OCI-LY1 (cell line): ENCODE results near the gene LST1.
A peak's percentile ranks its signal among the peaks of the same experiment; 100 is the strongest.

Source experiments
- H2AFZ ChIP-seq: fragments of 200-600 bp; sonication (generic), shearing (Covaris generic); 2 replicates; pipeline ENCODE4 v1.6.0; 2014; ENCODE audit warnings: antibody characterized with exemption, mild to moderate bottlenecking, low read length
- H3F3A ChIP-seq: fragments of 200-600 bp; sonication (generic), shearing (Covaris generic); 2 replicates; pipeline ENCODE4 v1.6.0; 2014; ENCODE audit warnings: mild to moderate bottlenecking, antibody characterized with exemption, low read length, moderate library complexity; ENCODE audit not compliant: insufficient read depth
- H3K27ac ChIP-seq: fragments of 200-600 bp; sonication (generic); 2 replicates; pipeline ENCODE4 v1.5.1; 2014; ENCODE audit warnings: low read length, mixed run types, mild to moderate bottlenecking, low read depth; ENCODE audit not compliant: poor library complexity, severe bottlenecking
- H3K27me3 ChIP-seq: fragments of 200-600 bp; sonication (generic); 2 replicates; pipeline ENCODE4 v1.6.0; 2014; ENCODE audit warnings: antibody characterized with exemption, mild to moderate bottlenecking, low read length, moderate library complexity; ENCODE audit not compliant: insufficient read depth
- H3K36me3 ChIP-seq: fragments of 200-600 bp; sonication (generic); 2 replicates; pipeline ENCODE4 v1.6.1; 2014; ENCODE audit warnings: mild to moderate bottlenecking, antibody characterized with exemption, low read length, moderate library complexity, mixed read lengths; ENCODE audit not compliant: insufficient read depth
- H3K4me1 ChIP-seq: fragments of 200-600 bp; sonication (generic); 2 replicates; pipeline ENCODE4 v1.5.1; 2014; ENCODE audit warnings: mild to moderate bottlenecking, low read length, moderate library complexity; ENCODE audit not compliant: insufficient read depth, severe bottlenecking
- H3K4me2 ChIP-seq: fragments of 200-600 bp; sonication (generic), shearing (Covaris generic); 2 replicates; pipeline ENCODE4 v1.6.1; 2014; ENCODE audit warnings: low read length
- H3K4me3 ChIP-seq: fragments of 200-600 bp; sonication (generic); 2 replicates; pipeline ENCODE4 v1.5.1; 2014; ENCODE audit warnings: low read length, low read depth, mild to moderate bottlenecking, mixed read lengths; ENCODE audit not compliant: poor library complexity, severe bottlenecking
- H3K79me2 ChIP-seq: fragments of 200-600 bp; shearing (Covaris generic); 2 replicates; pipeline ENCODE4 v1.6.1; 2016; ENCODE audit warnings: mixed run types, low read length, mixed read lengths; ENCODE audit not compliant: insufficient read depth
- H3K9ac ChIP-seq: fragments of 200-600 bp; sonication (generic), shearing (Covaris generic); 2 replicates; pipeline ENCODE4 v1.6.1; 2014; ENCODE audit warnings: mild to moderate bottlenecking, low read length, mixed read lengths
- H3K9me2 ChIP-seq: fragments of 200-600 bp; sonication (generic), shearing (Covaris generic); 2 replicates; pipeline ENCODE4 v1.6.1; 2014; ENCODE audit warnings: low read depth, mild to moderate bottlenecking, low read length, mixed read lengths
- H3K9me3 ChIP-seq: fragments of 200-600 bp; shearing (Covaris generic); 2 replicates; pipeline ENCODE4 v1.6.1; 2014; ENCODE audit warnings: low read length, mixed read lengths
- H4K20me1 ChIP-seq: fragments of 200-600 bp; sonication (generic), shearing (Covaris generic); 2 replicates; pipeline ENCODE4 v1.6.0; 2016; ENCODE audit warnings: mild to moderate bottlenecking, low read length; ENCODE audit not compliant: insufficient read depth
- CTCF ChIP-seq: fragments of 200-600 bp; sonication (generic), shearing (Covaris generic); IDR thresholded peaks from 2 replicates; pipeline ENCODE4 v1.5.1; 2017; ENCODE audit warnings: mild to moderate bottlenecking, antibody characterized with exemption, low read length, moderate library complexity, mixed read lengths
- EZH2 ChIP-seq: fragments of 200-600 bp; sonication (generic), shearing (Covaris generic); IDR thresholded peaks from 2 replicates; pipeline ENCODE4 v1.8.0; 2017; ENCODE audit warnings: borderline replicate concordance, mixed run types, mild to moderate bottlenecking, antibody characterized with exemption, low read length, moderate library complexity, mixed read lengths

LST1 gene

DNA sequence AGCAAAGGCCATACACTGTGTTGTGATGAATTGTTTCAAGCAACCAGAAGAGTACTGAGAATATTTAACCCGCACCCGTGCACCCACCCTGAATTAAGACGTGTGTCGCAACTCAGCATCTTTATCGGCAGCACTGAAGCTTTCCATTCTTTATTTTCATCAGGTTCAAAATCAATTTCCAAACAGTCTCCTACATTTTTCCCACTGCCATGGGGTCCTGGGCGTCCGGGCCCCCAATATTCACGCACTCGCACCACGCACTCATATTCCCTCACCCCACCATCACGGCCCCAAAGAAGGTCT, 5.7 kb upstream of the LST1 start:
- peaks cover 60% of the 10 kb centered on the region for H3K4me1 ChIP-seq
- no peaks in the 10 kb centered on the region for H3K9me3 ChIP-seq
- no peak for TF ChIP-seq CTCF
- TF ChIP-seq EZH2: no peak
- no peaks in the 10 kb centered on the region for H3K36me3 ChIP-seq
- H3K4me3 ChIP-seq: peak overlapping the region; percentile 92
- peak overlapping the region; percentile 88 for H3K4me2 ChIP-seq
- H3F3A ChIP-seq: no peaks in the 10 kb centered on the region
- peak overlapping the region; percentile 8 for H3K27ac ChIP-seq
- no peaks in the 10 kb centered on the region for H4K20me1 ChIP-seq
- H3K9ac ChIP-seq: peak overlapping the region; percentile 88
- H2AFZ ChIP-seq: no peak overlapping the region
- no peaks in the 10 kb centered on the region for H3K9me2 ChIP-seq
- no peaks in the 10 kb centered on the region for H3K27me3 ChIP-seq
- H3K79me2 ChIP-seq: no peaks in the 10 kb centered on the region

- H3K27me3 ChIP-seq: no peaks in the 10 kb centered on the region
- no peaks in the 10 kb centered on the region for H3F3A ChIP-seq
- peak overlapping the region; percentile 96 for H3K27ac ChIP-seq
- no peaks in the 10 kb centered on the region for H3K36me3 ChIP-seq
- H4K20me1 ChIP-seq: no peaks in the 10 kb centered on the region
- peak overlapping the region; percentile 92 for H3K4me3 ChIP-seq
- H3K79me2 ChIP-seq: no peaks in the 10 kb centered on the region
- H3K9me3 ChIP-seq: no peaks in the 10 kb centered on the region
- H2AFZ ChIP-seq: no peak overlapping the region
- H3K9me2 ChIP-seq: no peaks in the 10 kb centered on the region
- TF ChIP-seq EZH2: no peak
- TF ChIP-seq CTCF: peak; percentile 95
- H3K4me2 ChIP-seq: peak overlapping the region; percentile 88
- H3K9ac ChIP-seq: peak overlapping the region; percentile 88
- H3K4me1 ChIP-seq: peaks cover 60% of the 10 kb centered on the region
Observed at GRCh38 chr6:31580807-31581433, 5.2 kb upstream of the LST1 start.

DNA sequence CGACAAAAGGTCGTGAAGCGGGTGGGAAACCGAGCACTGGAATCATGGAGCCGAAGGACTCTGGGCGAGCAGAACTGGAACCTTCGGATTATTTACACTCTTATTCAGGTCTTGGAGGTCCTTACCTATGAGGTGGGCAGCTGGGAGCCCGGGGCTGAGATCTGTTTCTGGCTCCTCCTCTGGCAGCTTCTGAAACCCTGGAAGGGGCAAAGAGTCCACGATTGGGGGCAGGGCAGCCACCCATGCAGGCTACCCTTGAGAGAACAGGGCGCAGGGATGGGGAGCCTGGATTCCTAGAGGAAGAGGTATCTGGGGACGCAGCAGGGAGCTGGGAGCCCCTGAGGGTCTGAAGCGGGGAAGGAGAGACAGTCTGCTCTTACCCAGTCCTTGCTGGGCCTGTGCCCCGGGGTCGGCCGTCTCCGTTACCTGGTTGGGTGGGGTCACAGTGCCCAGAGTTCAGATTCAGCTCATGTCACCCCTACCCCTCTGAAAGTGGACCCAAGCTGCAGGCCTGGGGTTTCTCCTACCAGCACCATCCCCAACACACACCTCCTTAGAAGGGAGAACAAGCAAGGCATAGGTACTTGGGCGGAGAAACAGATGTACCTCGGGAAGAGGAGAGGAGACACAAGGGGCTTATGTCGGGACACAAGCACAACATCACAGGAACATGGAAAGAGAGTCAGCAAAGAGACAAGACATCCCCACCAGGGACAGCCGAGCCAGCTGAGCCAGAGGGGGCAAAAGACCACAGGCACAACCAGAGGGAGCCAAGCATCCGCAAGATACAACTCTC, 4.4 kb upstream of the LST1 start:
- Histone ChIP-seq H3K9ac (peak overlapping the region; percentile 88), H4K20me1 (no peaks in the 10 kb centered on the region), H3K4me3 (peak overlapping the region; percentile 92), H3K9me2 (no peaks in the 10 kb centered on the region), H2AFZ (no peak overlapping the region), H3K27me3 (no peaks in the 10 kb centered on the region), H3K4me2 (peak overlapping the region; percentile 88), H3K27ac (peak overlapping the region; percentile 96), H3K36me3 (no peaks in the 10 kb centered on the region), H3K79me2 (no peaks in the 10 kb centered on the region), H3K9me3 (no peaks in the 10 kb centered on the region), H3K4me1 (peaks cover 62% of the 10 kb centered on the region), H3F3A (no peaks in the 10 kb centered on the region)
- TF ChIP-seq EZH2 (no peak), CTCF (no peak)
